GM19467 (cell line): ENCODE results near the gene PLS1.

ENCODE experiments used
- ATAC-seq: cut with Tn5 transposase; IDR thresholded peaks from one replicate; pipeline ENCODE4 v1.9.1; 2021; ENCODE audit warnings: mild to moderate bottlenecking, moderate library complexity; ENCODE audit not compliant: unreplicated experiment

Gene PLS1

GRCh38 chr3:142636664-142637063 is 40.5 kb downstream of the PLS1 start:
- ATAC-seq: no peak

DNA sequence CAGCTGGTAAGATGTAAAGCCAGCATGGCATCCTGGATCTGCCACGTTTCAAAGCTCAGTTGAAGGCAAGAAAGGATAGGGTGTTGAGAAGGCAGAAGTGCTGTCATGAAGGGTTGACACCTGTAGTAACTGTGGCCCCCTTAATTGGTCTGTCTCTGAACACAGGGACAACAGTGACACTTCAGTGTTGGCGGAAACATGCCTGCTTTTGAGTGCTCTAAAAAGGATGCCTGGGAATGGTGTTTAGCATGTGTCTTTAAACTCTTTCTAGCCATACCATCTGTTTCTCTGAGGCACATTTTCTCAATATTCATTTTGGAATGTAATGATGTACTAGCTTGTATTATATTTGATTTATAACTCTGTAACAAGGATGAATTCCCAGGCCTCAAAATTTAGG is 42.1 kb downstream of the PLS1 start:
- no peak for ATAC-seq

DNA sequence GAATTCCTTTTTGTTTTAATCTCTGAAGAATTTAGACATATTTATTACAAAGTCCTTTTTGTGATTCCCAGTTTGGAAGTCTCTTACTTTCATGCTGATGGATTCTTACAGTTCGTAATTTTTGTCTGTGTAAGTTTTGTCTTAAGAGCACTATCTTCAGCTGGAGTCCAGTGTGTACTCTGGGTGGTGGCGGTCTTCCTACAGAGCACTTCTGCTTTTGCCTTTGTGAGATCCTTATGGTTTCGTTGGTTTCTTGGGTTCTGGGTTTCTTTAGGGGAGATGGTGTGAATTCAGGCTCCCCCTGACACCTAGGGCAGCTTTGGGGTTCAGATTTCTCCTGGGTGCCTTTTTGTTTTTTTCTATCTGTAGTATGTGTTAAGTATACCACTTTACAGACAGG is 45.3 kb downstream of the PLS1 start:
- no peak for ATAC-seq

- ATAC-seq: no peak
Measured at GRCh38 chr3:142642956-142643355, 46.8 kb downstream of the PLS1 start.

- ATAC-seq: no peak
Measured at GRCh38 chr3:142644502-142644901, 48.3 kb downstream of the PLS1 start.

DNA sequence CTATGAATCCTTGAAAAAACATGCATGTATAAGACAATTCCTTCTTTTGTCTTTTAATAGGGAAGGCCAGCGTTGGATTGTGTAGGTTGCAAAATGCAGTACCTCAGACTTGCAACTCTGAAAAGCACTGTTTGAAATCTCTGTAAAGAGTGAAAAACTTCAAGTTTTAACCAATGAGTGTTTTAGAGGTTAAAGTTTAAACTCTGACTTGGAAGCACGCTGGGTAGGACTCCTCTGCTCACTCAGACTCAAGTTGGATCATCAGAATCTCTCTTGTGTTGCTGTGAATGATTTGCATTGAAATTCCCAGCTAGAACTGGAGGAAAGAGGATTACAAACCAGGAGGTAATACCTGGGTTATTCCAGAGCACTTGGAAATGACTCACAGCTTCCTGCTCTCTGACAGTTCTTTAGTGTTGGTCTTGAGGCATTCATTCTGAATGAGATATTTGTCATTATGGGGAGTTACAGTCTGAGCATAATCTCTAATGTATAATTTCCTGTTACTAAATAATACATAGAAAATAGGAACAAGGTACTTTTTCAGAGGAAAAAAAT is 49.1 kb downstream of the PLS1 start:
- ATAC-seq: no peak

DNA sequence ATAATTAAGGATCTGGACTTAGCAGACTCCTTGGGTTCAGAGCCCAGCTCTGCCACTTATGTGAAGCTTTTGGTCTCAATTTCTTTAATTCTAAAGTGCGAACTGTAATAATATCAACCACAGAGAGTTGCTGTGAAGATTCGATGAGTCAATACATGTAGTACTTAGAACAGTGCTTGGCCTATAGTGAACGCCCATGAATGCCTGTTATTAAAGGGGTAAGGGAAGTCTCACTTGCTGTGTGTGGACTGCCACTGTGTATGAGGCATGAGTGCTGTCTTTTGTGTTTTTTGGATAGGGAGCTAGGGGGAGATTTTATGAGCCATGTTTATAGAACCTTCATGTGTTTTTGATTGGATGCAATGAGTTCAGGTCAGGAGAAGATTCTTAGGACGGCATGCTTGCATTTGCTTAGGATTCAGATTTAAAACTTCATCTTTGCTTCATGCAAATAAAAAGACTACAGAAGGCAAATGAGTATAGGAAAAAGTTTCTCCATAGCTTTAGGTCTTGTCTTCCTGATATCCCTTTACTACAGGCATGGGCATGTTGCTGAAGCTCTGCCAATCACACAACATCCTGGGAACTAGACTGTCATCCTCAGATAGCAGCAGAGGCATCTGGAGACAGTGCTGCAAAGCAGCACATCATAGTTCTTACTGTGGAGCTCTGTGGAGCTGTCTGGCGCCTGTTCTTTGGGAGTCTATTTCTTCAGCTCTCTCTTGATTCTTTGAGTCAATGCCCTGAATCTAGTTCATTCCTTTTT is 50.0 kb downstream of the PLS1 start:
- no peak for ATAC-seq

GRCh38 chr3:142647856-142648255 is 51.7 kb downstream of the PLS1 start:
- no peak for ATAC-seq

DNA sequence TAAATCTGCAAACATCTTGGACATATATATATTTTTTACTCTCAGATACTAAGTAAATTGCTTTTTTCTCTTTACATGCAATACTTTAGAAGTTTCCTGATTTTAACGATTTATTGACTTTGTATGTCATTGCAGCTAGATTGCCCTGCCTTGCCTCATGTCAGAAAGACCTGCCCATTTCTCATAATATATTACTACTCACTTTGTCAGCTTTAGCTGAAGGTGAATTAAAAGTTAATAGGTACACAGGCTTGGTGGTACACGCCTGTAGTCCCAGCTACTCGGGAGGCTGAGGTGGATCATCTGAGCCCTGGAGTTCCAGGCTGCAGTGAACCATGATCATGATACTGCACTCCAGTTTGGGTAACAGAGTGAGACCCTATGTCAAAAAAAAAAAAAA is 52.8 kb downstream of the PLS1 start:
- ATAC-seq: no peak

DNA sequence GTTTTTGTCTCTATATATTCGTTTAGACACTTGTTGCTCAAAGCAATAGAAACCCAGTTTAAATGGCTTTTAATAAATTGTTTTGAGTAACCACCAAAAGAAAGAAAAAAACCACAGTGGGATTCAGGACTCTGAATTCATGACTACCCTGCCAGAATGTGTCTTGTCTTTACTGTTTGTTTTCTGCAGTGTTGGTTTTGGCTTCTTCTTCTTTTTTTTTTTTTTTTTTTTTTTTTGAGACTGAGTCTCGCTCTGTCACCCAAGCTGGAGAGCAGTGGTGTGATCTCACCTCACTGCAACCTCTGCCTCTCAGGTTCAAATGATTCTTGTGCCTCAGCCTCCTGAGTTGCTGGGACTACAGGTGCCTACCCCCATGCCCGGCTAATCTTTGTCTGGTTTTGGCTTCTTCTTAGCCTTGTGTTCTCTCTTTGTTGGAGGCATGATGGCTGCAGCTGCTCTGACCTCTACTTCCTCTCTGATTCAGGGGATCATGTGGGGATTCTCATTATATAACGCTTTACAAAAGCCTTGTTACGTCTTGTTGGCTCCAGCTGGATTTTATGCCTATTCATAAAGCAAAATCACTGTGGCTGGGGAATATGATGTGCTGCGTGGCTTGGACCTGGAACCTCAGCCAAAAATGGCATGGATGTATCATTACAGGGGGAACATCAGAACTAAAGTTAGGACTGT is 54.0 kb downstream of the PLS1 start:
- ATAC-seq: no peak

DNA sequence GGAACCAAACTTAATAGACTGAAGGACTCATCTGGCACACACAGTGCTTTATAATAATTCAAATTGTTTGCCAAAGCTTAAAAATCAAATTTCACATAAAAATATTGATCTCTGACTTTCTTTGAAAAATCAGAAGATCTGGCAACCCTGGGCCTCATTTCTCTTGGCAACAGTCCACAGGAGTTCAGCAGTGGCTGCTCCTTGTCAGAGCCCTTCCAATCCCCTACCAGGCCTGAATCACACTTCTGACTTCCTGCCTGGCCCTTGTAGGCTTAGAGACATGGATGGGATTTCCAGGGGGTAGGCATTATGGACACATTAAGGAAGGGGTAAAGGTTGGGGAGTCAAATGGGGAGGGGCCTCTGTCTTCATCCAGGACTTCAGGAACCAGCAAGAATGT is 55.5 kb downstream of the PLS1 start:
- ATAC-seq: no peak

GRCh38 chr3:142652826-142653292 is 56.7 kb downstream of the PLS1 start:
- ATAC-seq: no peak

GRCh38 chr3:142656575-142656974 is 60.4 kb downstream of the PLS1 start:
- no peak for ATAC-seq

- no peak for ATAC-seq
Measured at GRCh38 chr3:142657033-142657432, 60.8 kb downstream of the PLS1 start.

GRCh38 chr3:142660383-142660782 is 64.2 kb downstream of the PLS1 start:
- no peak for ATAC-seq

- ATAC-seq: no peak
Measured at GRCh38 chr3:142660893-142661292, 64.7 kb downstream of the PLS1 start.

GRCh38 chr3:142663865-142664264 is 67.7 kb downstream of the PLS1 start:
- no peak for ATAC-seq

DNA sequence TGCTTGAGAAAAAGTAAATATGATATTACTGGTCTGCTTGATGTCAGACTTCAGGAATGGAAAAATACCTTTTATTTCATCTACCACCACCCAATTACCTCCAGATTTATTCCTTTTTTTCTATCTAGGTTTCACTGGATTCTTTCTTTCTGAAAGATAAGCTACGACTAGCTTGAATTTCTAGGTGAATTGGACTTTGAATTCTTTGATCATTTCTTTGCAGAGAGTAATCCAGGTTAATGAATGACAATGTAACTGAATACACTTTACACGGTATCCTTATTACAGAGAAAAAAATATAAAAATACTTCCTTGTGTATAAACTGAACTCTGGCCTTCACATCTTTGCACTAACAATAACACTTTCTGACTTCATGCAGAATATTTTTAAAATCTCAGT is 68.1 kb downstream of the PLS1 start:
- no peak for ATAC-seq

- ATAC-seq: no peak
Measured at GRCh38 chr3:142664819-142665218, 68.6 kb downstream of the PLS1 start.

GRCh38 chr3:142670120-142670519 is 73.9 kb downstream of the PLS1 start:
- ATAC-seq: no peak

DNA sequence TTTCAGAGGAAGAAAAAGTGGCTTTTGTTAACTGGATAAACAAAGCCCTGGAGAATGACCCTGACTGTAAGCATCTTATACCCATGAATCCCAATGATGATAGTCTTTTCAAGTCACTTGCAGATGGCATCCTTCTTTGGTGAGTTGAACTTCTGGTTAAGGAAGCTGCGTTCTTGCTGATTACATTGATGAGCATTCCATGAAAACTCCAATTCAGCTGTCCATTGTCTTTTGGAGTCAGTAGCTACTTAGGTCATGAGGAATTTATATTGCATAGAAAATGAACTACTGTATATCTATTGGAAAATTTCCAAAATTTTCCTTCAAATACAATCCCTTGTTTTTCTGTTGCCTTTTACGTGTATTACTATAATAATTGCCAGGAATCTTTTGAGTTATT is 80.0 kb downstream of the PLS1 start:
- ATAC-seq: no peak

DNA sequence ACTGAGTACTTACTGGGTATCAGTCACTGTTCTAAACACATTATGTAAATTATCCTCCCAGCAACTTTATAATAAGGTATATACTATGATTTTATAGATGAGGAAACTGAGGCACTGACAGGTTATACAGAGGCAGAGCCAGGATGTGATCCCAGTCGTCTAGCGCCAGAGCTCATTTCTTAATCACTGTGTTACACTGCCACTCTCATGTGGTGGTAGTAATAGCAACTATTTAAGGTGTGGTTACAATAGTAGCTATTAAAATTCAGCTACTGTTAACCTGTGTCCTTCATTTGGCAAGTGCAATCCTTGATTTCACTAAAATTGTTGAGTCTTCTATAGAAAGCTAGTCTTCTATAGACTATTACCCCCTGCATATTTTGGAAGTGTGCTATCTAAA is 84.5 kb downstream of the PLS1 start:
- ATAC-seq: no peak
